Measurements from ENCODE around the gene DUSP3. TPM values are rescaled to one million over a fixed set of nuclear protein-coding genes. Genes with fewer than 3 reads are reported as not detected.

Gene DUSP3
- total RNA-seq, 6 experiments from 2014 or later, result 75.1 to 97.2 (median 87.7) TPM

GRCh38 chr17:43812396-43813265, 33.9 kb upstream of the DUSP3 start:
- TF ChIP-seq CTCF (IDR thresholded peaks at IDR 0.05) (no peak), POLR2A (IDR thresholded peaks at IDR 0.05) (no peak)
- ATAC-seq (no peak), DNase-seq (no peak)
- 93% methylated on average over 6 of the region's 10 CpGs for WGBS (ENCODE audit: insufficient coverage, low coverage, low lambda C conversion rate, missing lambda C conversion rate)
- H3K27ac ChIP-seq, result no peak overlapping the region
- intact Hi-C loops (cut with DNase I), result no loop called here
- H3K9me3 ChIP-seq, result no peaks in the 10 kb centered on the region
- no peaks in the 10 kb centered on the region for H3K36me3 ChIP-seq
- no peaks in the 10 kb centered on the region for H3K27me3 ChIP-seq
- no peaks in the 10 kb centered on the region for H3K4me1 ChIP-seq
- H3K4me3 ChIP-seq, result no peak overlapping the region

GRCh38 chr17:43810823-43811222, 32.0 kb upstream of the DUSP3 start:
- no peak for DNase-seq
- TF ChIP-seq POLR2A (IDR thresholded peaks at IDR 0.05) (no peak), CTCF (IDR thresholded peaks at IDR 0.05) (no peak)
- intact Hi-C loops (cut with DNase I), result no loop called here

GRCh38 chr17:43810226-43810715, 31.5 kb upstream of the DUSP3 start:
- no peaks in the 10 kb centered on the region for H3K27me3 ChIP-seq
- no peak overlapping the region for H3K27ac ChIP-seq
- no peak for DNase-seq
- intact Hi-C loops (cut with DNase I), result no loop called here
- H3K4me1 ChIP-seq, result no peaks in the 10 kb centered on the region
- ATAC-seq, result no peak
- H3K9me3 ChIP-seq, result no peaks in the 10 kb centered on the region
- no peak overlapping the region for H3K4me3 ChIP-seq
- no peaks in the 10 kb centered on the region for H3K36me3 ChIP-seq
- WGBS (ENCODE audit: insufficient coverage, low coverage, low lambda C conversion rate, missing lambda C conversion rate), result 75% methylated on average over 2 of the region's 4 CpGs
- no peak for TF ChIP-seq CTCF (IDR thresholded peaks at IDR 0.05)
- TF ChIP-seq POLR2A (IDR thresholded peaks at IDR 0.05), result no peak

More at GRCh38 chr17:43810823-43811222, 32.0 kb upstream of the DUSP3 start:
- 83% methylated on average over 5 of the region's 5 CpGs for WGBS (ENCODE audit: insufficient coverage, low coverage, low lambda C conversion rate, missing lambda C conversion rate)
- Histone ChIP-seq H3K9me3 (no peaks in the 10 kb centered on the region), H3K36me3 (no peaks in the 10 kb centered on the region), H3K4me3 (no peak overlapping the region), H3K4me1 (no peaks in the 10 kb centered on the region), H3K27ac (no peak overlapping the region), H3K27me3 (no peaks in the 10 kb centered on the region)
- no peak for ATAC-seq

- no peaks in the 10 kb centered on the region for H3K36me3 ChIP-seq
- TF ChIP-seq POLR2A (IDR thresholded peaks at IDR 0.05) (no peak), CTCF (IDR thresholded peaks at IDR 0.05) (no peak)
- H3K27ac ChIP-seq, result no peak overlapping the region
- no peaks in the 10 kb centered on the region for H3K27me3 ChIP-seq
- no peak for ATAC-seq
- no peaks in the 10 kb centered on the region for H3K4me1 ChIP-seq
- no peak for DNase-seq
- no peak overlapping the region for H3K4me3 ChIP-seq
- intact Hi-C loops (cut with DNase I), result no loop called here
- 91% methylated on average over 5 of the region's 5 CpGs for whole genome bisulfite sequencing (ENCODE audit: insufficient coverage, low coverage, low lambda C conversion rate, missing lambda C conversion rate)
- no peaks in the 10 kb centered on the region for H3K9me3 ChIP-seq
Measured at GRCh38 chr17:43809121-43809520, 30.3 kb upstream of the DUSP3 start.

Data from right lobe of liver (tissue), 6 donors.